SK-N-SH (cell line): ENCODE measurements around the gene PCNT. TPM values are rescaled to one million over a fixed set of nuclear protein-coding genes. Genes with fewer than 3 reads are reported as not detected.

Experiments used
- CTCF ChIA-PET: fragments of 300-600, 350-600 bp; formaldehyde crosslinking; extraction: SDS; loops from one replicate; lab custom pipeline; 2021; lab: Yijun Ruan, JAX
- POLR2A ChIA-PET: fragments of 350-600 bp; sonication (Branson Sonifier 250); formaldehyde crosslinking; extraction: SDS; loops from one replicate; lab custom pipeline; 2020; ENCODE audit warnings: antibody characterized with exemption, inconsistent platforms; lab: Yijun Ruan, JAX
- DNase-seq: peaks from one replicate; pipeline ENCODE4 v3.0.0; 2012
- H2AFZ ChIP-seq: fragments of 200-600 bp; sonication (generic); 2 replicates; pipeline ENCODE4 v1.8.1; 2016; ENCODE audit warnings: antibody characterized with exemption, mild to moderate bottlenecking, low read depth
- H3F3A ChIP-seq: fragments of 200-600 bp; sonication (generic); replicated peaks from 2 replicates; pipeline ENCODE3; 2016; ENCODE audit warnings: antibody characterized with exemption, mild to moderate bottlenecking; ENCODE audit not compliant: insufficient read depth
- H3K27ac ChIP-seq, 2 experiments: fragments of 200-500 bp in 1 of 2; fragments of 200-600 bp in 1 of 2; sonication (Bioruptor generic) in 1 of 2; sonication (generic), shearing (Covaris generic) in 1 of 2; 2 replicates each; pipeline versions ENCODE4 v1.5.1 to v1.6.1; 2014 to 2016; ENCODE audit warnings: low read depth in 2 of 2, inconsistent platforms in 1 of 2, low read length in 1 of 2, mild to moderate bottlenecking in 1 of 2, mixed read lengths in 1 of 2
- H3K27me3 ChIP-seq: fragments of 200-600 bp; sonication (generic), shearing (Covaris generic); 2 replicates; pipeline ENCODE4 v1.6.1; 2016; ENCODE audit warnings: mixed run types; ENCODE audit not compliant: insufficient read depth
- H3K36me3 ChIP-seq, 2 experiments: fragments of 200-500 bp in 1 of 2; fragments of 200-600 bp in 1 of 2; sonication (Bioruptor generic) in 1 of 2; sonication (generic) in 1 of 2; replicated peaks in 1 of 2; 2 replicates each; pipeline versions ENCODE3 to v1.5.1; 2014 to 2016; ENCODE audit warnings: low read length in 1 of 2, mild to moderate bottlenecking in 1 of 2; ENCODE audit not compliant: insufficient read depth in 2 of 2, control insufficient read depth in 1 of 2
- H3K4me1 ChIP-seq, 2 experiments: fragments of 200-500 bp in 1 of 2; fragments of 200-600 bp in 1 of 2; sonication (Bioruptor generic) in 1 of 2; sonication (generic), shearing (Covaris generic) in 1 of 2; 2 replicates each; pipeline versions ENCODE4 v1.5.1 to v1.6.1; 2014 to 2016; ENCODE audit warnings: low read depth in 1 of 2, low read length in 1 of 2, mixed run types in 1 of 2; ENCODE audit not compliant: insufficient read depth in 2 of 2, control insufficient read depth in 1 of 2
- H3K4me2 ChIP-seq: fragments of 200-600 bp; sonication (generic), shearing (Covaris generic); 2 replicates; pipeline ENCODE4 v1.6.1; 2017; ENCODE audit warnings: mixed run types
- H3K4me3 ChIP-seq, 2 experiments: fragments of 200-500 bp in 1 of 2; fragments of 200-600 bp in 1 of 2; sonication (Bioruptor generic) in 1 of 2; sonication (generic), shearing (Covaris generic) in 1 of 2; 2 replicates each; pipeline versions ENCODE4 v1.5.1 to v1.8.1; 2014 to 2016; ENCODE audit warnings: low read depth in 2 of 2, inconsistent platforms in 1 of 2, low read length in 1 of 2, mild to moderate bottlenecking in 1 of 2, mixed read lengths in 1 of 2, moderate library complexity in 1 of 2
- H3K79me2 ChIP-seq: fragments of 200-600 bp; sonication (generic); 2 replicates; pipeline ENCODE4 v1.8.1; 2017; ENCODE audit warnings: mild to moderate bottlenecking; ENCODE audit not compliant: insufficient read depth
- H3K9ac ChIP-seq: fragments of 200-600 bp; sonication (generic); 2 replicates; pipeline ENCODE4 v1.6.1; 2017; ENCODE audit warnings: mixed run types
- H3K9me2 ChIP-seq: fragments of 200-600 bp; sonication (generic); 2 replicates; pipeline ENCODE4 v1.6.1; 2017; ENCODE audit warnings: mixed run types
- H3K9me3 ChIP-seq: fragments of 200-600 bp; sonication (generic); 2 replicates; pipeline ENCODE4 v1.6.1; 2017; ENCODE audit warnings: mixed run types, mild to moderate bottlenecking, moderate library complexity
- H4K20me1 ChIP-seq: fragments of 200-600 bp; sonication (generic); 2 replicates; pipeline ENCODE4 v1.6.1; 2017; ENCODE audit warnings: mild to moderate bottlenecking, mixed run types; ENCODE audit not compliant: insufficient read depth
- CTCF ChIP-seq: fragments of 200-600 bp; sonication (generic); IDR thresholded peaks from 2 replicates; pipeline ENCODE4 v1.6.1; 2017; ENCODE audit warnings: antibody characterized with exemption, mild to moderate bottlenecking, moderate library complexity
- ELF1 ChIP-seq: IDR thresholded peaks from 2 replicates; pipeline ENCODE4 v1.4.0; 2012
- EP300 ChIP-seq, 2 experiments: IDR thresholded peaks; 2 replicates each; pipeline versions ENCODE4 v1.4.0 to v1.6.1; 2012; ENCODE audit warnings: borderline replicate concordance in 1 of 2, low read depth in 1 of 2, low read length in 1 of 2
- FOSL2 ChIP-seq: IDR thresholded peaks from 2 replicates; pipeline ENCODE4 v1.4.0; 2012; ENCODE audit warnings: low read depth, mild to moderate bottlenecking, moderate library complexity, borderline replicate concordance
- FOXJ3 ChIP-seq: sonication (generic); formaldehyde crosslinking; IDR thresholded peaks from 2 replicates; pipeline ENCODE4 v1.5.1; 2020; ENCODE audit warnings: mild to moderate bottlenecking, missing genetic modification reagents
- GABPA ChIP-seq: IDR thresholded peaks from 2 replicates; pipeline ENCODE4 v1.4.0; 2012; ENCODE audit warnings: low read depth, mild to moderate bottlenecking
- IRF3 ChIP-seq: fragments of 150-350 bp; IDR thresholded peaks from 2 replicates; pipeline ENCODE4 v1.6.1; 2016; ENCODE audit warnings: mild to moderate bottlenecking, low read depth, low read length
- MAX ChIP-seq: IDR thresholded peaks from 2 replicates; pipeline ENCODE4 v1.4.0; 2012; ENCODE audit warnings: low read depth
- MEF2A ChIP-seq: IDR thresholded peaks from 2 replicates; pipeline ENCODE4 v1.4.0; 2012; ENCODE audit warnings: low read depth, borderline replicate concordance
- MXI1 ChIP-seq: IDR thresholded peaks from 2 replicates; pipeline ENCODE4 v1.6.1; 2012; ENCODE audit warnings: mild to moderate bottlenecking, low read depth, low read length, improper control_type of control experiment
- NFIC ChIP-seq: IDR thresholded peaks from 2 replicates; pipeline ENCODE4 v1.4.0; 2012; ENCODE audit warnings: borderline replicate concordance
- PBX3 ChIP-seq: IDR thresholded peaks from 2 replicates; pipeline ENCODE4; 2012
- POLR2AphosphoS5 ChIP-seq: IDR thresholded peaks from 2 replicates; pipeline ENCODE4 v1.6.1; 2012; ENCODE audit warnings: low read depth, low read length
- RCOR1 ChIP-seq: fragments of 150-350 bp; IDR thresholded peaks from 2 replicates; pipeline ENCODE4 v1.6.1; 2017; ENCODE audit warnings: antibody characterized with exemption, low read length
- RFX5 ChIP-seq: IDR thresholded peaks from 2 replicates; pipeline ENCODE4 v1.6.1; 2012; ENCODE audit warnings: mild to moderate bottlenecking, improper control_type of control experiment, low read length
- RXRA ChIP-seq: IDR thresholded peaks from 2 replicates; pipeline ENCODE4 v1.4.0; 2012; ENCODE audit warnings: low read depth, mild to moderate bottlenecking, borderline replicate concordance
- SMC3 ChIP-seq: IDR thresholded peaks from 2 replicates; pipeline ENCODE4 v1.6.1; 2012; ENCODE audit warnings: low read depth, low read length, improper control_type of control experiment
- USF2 ChIP-seq: fragments of 150-350 bp; IDR thresholded peaks from 2 replicates; pipeline ENCODE4 v1.6.1; 2017; ENCODE audit warnings: antibody characterized with exemption, low read length, low read depth, borderline replicate concordance
- WGBS: methylation state at CpG from one replicate; pipeline ENCODE4 v1.1.6; 2017; ENCODE audit warnings: low lambda C conversion rate; 5-methylcytosine and 5-hydroxymethylcytosine counted together
- polyA plus RNA-seq, 3 experiments: library from polyadenylated mRNA; depleted of rRNA; stranded (reverse); fragments of >200 nt; gene quantifications; 2 replicates each; pipeline ENCODE4 v1.2.3, GENCODE V29; 2012

PCNT gene
- polyA plus RNA-seq, 1 of the 3 experiments (the other 2 are of a cell fraction): 15.7 TPM

GRCh38 chr21:46482846-46483231, 158.9 kb downstream of the PCNT start (continued):
- no peak for TF ChIP-seq USF2
- TF ChIP-seq RCOR1: no peak
- TF ChIP-seq MEF2A: no peak
- TF ChIP-seq FOXJ3 (CRISPR knock-in tag): no peak
- no peak for TF ChIP-seq RXRA
- no peak for TF ChIP-seq NFIC

- H2AFZ ChIP-seq: no peak overlapping the region
- H3K79me2 ChIP-seq: peaks cover 70% of the 10 kb centered on the region; the same call in 1 of the 2 replicates
- H3K4me2 ChIP-seq: no peak overlapping the region
- no peak for TF ChIP-seq IRF3
- no peak for TF ChIP-seq ELF1
- no peak for TF ChIP-seq MAX
- TF ChIP-seq MXI1: no peak
- TF ChIP-seq SMC3: no peak
- no peak for TF ChIP-seq CTCF
- TF ChIP-seq RFX5: no peak
- TF ChIP-seq FOXJ3 (CRISPR knock-in tag): no peak
- TF ChIP-seq GABPA: no peak
- TF ChIP-seq MEF2A: no peak
- no peak for TF ChIP-seq EP300 (IDR thresholded peaks at IDR 0.05; ENCODE audit: borderline replicate concordance in 1 of 2, low read depth in 1 of 2, low read length in 1 of 2)
- TF ChIP-seq POLR2AphosphoS5: no peak
- TF ChIP-seq FOSL2: no peak
- TF ChIP-seq PBX3: no peak
- no peak overlapping the region for H3K4me3 ChIP-seq
- H3F3A ChIP-seq: no peaks in the 10 kb centered on the region
- H3K9me2 ChIP-seq: no peaks in the 10 kb centered on the region
- H3K27ac ChIP-seq: no peak overlapping the region
- no peak overlapping the region for H3K9ac ChIP-seq
- POLR2A ChIA-PET: no interaction called here
- H4K20me1 ChIP-seq: no peaks in the 10 kb centered on the region
- WGBS: 90% methylated on average over 6 of the region's 6 CpGs
- H3K27me3 ChIP-seq: no peaks in the 10 kb centered on the region
- H3K9me3 ChIP-seq: no peaks in the 10 kb centered on the region
- peaks cover 10 to 39% of the 10 kb centered on the region in 2 experiments for H3K36me3 ChIP-seq
- CTCF ChIA-PET: interaction anchor here (0.7 kb wide), 1 partner anchor 72 kb away, joined by 3 read pairs; no protein-coding TSS in a partner anchor
- DNase-seq: no peak
- H3K4me1 ChIP-seq: no peaks in the 10 kb centered on the region; a peak in 2 of 4 replicates
These were observed 159.6 kb downstream of the PCNT start for GRCh38 chr21:46483300-46484295.
